Fibroblast of the conjunctiva (primary cell): ENCODE measurements around the gene LRCOL1.

Experiments
- DNase-seq: peaks from one replicate; pipeline ENCODE4 v3.0.0-alpha.2; 2010; ENCODE audit warnings: low read depth

The LRCOL1 gene

GRCh38 chr12:132582058-132582420 is 28.3 kb downstream of the LRCOL1 start:
- DNase-seq = no peak

- no peak for DNase-seq
These were observed 28.9 kb downstream of the LRCOL1 start for GRCh38 chr12:132581348-132582057.

DNA sequence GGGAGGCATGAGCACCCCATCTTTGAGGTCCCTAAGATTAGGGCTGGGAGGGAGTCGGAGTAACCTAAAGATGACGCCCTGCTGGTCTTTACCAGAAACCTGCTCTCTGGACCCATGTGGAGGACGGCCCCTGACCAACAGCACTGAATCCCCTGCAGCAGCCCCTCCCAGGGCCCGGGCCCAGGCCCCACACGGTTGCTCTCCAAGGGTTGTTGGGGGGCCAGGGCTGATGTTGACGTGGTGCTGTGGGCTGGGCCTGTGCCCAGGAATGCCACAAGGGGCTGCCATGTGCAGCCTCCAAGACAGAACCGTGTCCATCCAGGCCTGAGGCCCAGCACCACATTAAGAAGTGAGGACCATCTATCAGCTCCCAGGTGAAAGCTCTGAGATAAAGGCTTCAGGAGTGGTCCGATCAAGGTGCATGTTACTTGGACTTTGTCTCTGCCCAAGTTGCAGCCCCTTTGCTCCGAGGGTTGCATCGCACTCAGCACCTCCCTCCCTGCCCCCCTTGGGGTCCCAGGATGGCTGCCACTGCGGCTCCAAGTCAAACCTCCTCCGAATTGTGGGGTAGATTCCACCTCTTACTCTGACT is 29.6 kb downstream of the LRCOL1 start:
- DNase-seq = no peak

DNA sequence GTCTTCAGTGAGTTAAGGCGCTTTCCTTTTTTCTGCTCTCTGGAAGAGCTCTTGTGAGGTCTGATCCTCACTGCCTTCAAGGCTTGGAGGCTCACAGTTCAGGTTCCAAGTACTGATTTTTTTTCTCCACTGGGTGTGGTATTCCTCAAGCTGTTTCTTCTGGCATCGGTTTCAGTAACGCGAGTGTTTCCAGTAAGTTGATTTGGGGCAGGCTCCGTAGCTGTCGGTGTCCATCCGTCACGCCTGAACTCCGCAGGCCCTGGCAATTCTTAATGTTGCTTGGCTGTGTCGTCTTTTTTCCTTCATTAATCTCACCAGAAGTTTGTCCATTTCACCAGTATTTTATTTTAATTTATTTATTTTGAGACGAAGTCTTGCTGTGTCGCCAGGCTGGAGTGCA is 30.6 kb downstream of the LRCOL1 start:
- no peak for DNase-seq

DNA sequence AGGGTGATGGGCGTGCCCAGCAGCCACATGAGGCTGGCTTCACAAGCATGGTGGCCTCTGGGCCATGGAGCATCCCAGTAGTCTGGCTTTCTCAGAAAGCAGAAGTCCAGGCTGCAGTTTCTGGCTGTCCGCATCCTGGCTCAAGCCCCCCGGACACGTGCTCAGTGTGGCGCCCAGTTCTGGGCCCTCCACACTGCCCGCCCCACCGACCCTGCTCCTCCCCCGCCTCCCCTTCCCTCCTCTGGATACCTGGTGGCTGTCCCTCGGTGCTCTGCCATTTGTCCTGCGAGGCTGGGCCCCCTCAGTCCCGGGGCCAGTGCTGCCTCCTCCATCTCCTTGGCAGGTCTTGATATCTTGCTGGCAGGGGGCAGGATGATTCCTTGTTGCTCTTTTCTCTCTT is 31.6 kb downstream of the LRCOL1 start:
- DNase-seq = no peak

DNA sequence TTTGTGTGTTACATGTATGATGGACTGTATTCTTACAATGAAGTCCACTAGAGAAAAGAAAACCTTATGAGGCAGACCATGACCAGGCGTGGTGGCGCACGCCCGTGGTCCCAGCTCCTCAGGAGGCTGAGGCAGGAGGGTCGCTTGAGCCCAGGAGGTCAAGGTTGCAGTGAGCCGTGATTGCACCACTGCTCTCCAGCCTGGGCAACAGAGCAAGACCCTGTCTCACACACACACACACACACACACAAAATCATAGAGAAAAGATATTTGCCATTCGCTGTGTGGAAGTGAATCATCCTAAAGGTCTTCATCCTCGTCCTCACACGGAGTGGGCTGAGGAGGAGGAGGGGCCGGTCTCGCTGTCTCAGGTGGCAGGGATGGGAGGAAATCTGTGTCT is 32.3 kb downstream of the LRCOL1 start:
- DNase-seq = no peak

- DNase-seq = no peak
These were observed 33.0 kb downstream of the LRCOL1 start for GRCh38 chr12:132577191-132577920.

GRCh38 chr12:132576701-132577100 is 33.7 kb downstream of the LRCOL1 start:
- DNase-seq = no peak

- no peak for DNase-seq
These were observed 34.7 kb downstream of the LRCOL1 start for GRCh38 chr12:132575661-132576060.

- no peak for DNase-seq
These were observed 35.9 kb downstream of the LRCOL1 start for GRCh38 chr12:132574271-132574996.

GRCh38 chr12:132572801-132573760 is 37.3 kb downstream of the LRCOL1 start:
- DNase-seq = no peak

GRCh38 chr12:132572106-132572505 is 38.3 kb downstream of the LRCOL1 start:
- DNase-seq = no peak

GRCh38 chr12:132571598-132571997 is 38.8 kb downstream of the LRCOL1 start:
- no peak for DNase-seq

DNA sequence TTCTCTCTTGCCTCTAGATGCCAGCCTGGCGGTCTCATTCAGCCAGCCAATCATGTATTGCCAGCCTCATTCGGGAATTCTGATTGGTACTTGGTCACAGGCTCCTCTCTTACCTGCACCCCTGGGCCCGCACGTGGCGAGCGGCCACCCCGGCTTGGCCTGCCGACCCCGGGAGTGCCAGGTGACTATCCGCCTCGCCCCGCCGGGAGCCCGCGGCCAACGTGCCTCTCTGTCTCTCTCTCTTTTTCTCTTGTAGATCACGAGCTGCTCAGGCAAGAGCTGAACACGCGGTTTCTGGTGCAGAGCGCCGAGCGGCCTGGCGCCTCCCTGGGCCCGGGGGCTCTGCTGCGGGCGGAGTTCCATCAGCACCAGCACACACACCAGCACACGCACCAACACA is 39.3 kb downstream of the LRCOL1 start:
- DNase-seq = no peak

- no peak for DNase-seq
These were observed 39.7 kb downstream of the LRCOL1 start for GRCh38 chr12:132570635-132571034.

DNA sequence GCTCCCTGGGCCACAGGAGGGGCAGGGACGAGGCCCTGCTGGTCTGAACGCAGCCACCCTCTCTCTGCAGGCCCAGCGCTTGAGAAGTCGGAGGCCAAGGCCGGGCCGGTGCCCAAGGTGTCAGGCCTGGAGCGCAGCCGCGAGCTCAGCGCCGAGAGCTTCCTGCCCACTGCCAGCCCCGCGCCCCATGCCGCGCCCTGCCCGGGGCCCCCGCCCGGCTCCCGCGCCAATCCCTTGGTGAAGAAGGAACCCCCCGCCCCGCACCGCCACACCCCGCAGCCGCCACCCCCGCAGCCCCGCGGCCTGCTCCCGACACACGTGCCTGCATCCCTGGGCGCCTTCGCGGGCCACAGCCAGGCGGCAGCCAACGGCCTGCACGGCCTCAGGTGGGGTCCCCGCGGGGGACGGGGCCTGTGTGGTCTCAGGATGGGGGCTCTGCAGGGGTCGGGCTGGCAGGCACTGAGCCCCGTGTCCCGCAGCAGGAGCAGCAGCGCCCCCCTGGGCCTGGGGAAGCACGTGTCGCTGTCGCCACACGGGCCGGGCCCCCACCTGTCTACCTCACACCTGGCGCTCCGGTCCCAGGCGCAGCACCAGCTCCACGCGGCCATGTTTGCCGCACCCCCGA is 40.4 kb downstream of the LRCOL1 start:
- DNase-seq = no peak

- no peak for DNase-seq
These were observed 41.4 kb downstream of the LRCOL1 start for GRCh38 chr12:132568826-132569480.

DNA sequence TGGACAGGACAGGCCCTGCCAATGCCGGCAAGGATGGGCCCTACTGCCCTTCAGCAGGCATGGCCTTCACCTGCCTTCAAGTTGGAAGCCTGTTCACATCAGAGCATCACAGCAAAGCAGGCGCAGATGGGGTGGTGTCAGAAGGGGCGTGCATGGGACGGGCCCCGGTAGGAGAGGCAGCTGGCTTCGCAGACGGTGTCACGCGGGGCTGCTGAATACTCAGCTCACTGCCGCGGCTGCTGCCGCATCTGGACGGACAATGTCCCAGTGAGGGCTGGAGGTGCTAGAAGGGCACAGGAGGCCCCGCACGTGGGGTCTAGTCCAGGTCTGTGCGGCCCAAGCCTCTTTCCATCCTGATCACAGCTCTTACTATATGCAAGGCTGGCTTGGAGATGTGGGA is 42.1 kb downstream of the LRCOL1 start:
- DNase-seq = no peak

DNA sequence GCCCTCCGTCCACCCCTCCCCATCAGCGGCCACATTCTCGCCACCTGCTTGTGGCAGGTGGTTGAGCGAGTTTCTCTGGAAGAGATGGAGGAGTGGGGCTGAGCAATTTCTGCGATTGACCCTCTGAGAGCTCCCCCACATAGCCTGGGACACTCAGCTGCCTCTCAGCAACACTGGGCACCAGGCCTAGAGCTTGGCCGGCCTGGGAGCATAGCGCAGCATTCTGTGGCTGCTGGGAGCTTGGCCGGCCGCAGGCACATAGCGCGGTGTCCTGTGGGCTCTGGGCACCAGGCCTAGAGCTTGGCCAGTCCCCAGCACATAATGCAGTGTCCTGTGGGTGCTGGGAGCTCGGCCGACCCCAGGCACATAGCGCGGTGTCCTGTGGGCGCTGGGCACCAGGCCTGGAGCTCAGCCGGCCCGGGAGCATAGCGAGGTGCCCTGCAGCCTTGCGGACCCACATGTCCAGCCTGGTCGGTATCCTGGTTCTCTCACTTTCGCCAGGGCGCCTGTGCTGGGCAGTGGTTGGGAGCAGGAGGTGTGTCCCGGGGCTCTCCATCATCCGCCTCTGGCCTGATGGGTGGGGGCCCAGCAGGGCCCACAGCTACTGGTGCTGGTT is 43.8 kb downstream of the LRCOL1 start:
- no peak for DNase-seq

DNA sequence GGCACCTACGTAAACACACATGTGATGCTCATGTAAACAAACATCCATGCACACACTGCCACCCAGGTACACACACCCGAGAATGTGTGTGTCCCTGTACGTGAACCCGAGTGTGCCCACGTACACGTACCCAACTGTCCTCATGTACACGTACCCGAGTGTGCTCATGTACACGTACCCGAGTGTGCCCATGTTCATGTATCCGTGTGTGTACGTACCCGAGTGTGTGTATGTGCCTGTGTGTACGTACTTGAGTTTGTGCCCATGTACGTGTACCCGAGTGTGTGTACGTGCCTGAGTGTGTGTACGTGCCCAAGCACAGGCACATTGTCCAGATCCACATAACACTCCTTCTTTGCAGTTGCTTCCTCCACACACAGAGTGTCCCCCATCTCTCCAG is 45.0 kb downstream of the LRCOL1 start:
- no peak for DNase-seq
